Measurements from ENCODE around the gene EBI3.

- TF ChIP-seq POLR2AphosphoS5 (IDR thresholded peaks at IDR 0.05; ENCODE audit: borderline replicate concordance, low read depth, low read length) (no peak), EZH2 (IDR thresholded peaks at IDR 0.05) (no peak)
Observed at GRCh38 chr19:4208385-4209094, 20.8 kb upstream of the EBI3 start.

All from SK-N-MC (cell line).